GM23338 (cell line): ENCODE data around the gene TMEM63B. TPM values are rescaled to one million over a fixed set of nuclear protein-coding genes. Genes with fewer than 3 reads are reported as not detected.

ENCODE experiments used
- ATAC-seq: fragments of 200-7000 bp; cut with Tn5 transposase; 3 replicates; pipeline ENCODE4 v1.9.1; 2020
- DNase-seq: peaks from one replicate; pipeline ENCODE4 v3.0.0-alpha.2; 2015; ENCODE audit warnings: low spot score
- H2AFZ ChIP-seq: fragments of 200-600 bp; sonication (generic); 2 replicates; pipeline ENCODE4 v1.8.0; 2016; ENCODE audit warnings: antibody characterized with exemption, mild to moderate bottlenecking, moderate library complexity
- H3F3A ChIP-seq: fragments of 200-600 bp; sonication (generic); replicated peaks from 2 replicates; pipeline ENCODE4 v1.8.0; 2017; ENCODE audit warnings: antibody characterized with exemption, mixed run types, low read depth
- H3K27ac ChIP-seq: fragments of 200-600 bp; sonication (generic); 2 replicates; pipeline ENCODE4 v1.6.1; 2016; ENCODE audit warnings: low read depth
- H3K27me3 ChIP-seq: fragments of 200-600 bp; sonication (generic); 2 replicates; pipeline ENCODE4 v1.8.0; 2016; ENCODE audit warnings: mild to moderate bottlenecking, mixed run types, moderate library complexity; ENCODE audit not compliant: insufficient read depth
- H3K36me3 ChIP-seq: fragments of 200-600 bp; sonication (generic); 2 replicates; pipeline ENCODE4 v1.8.0; 2016; ENCODE audit warnings: mild to moderate bottlenecking; ENCODE audit not compliant: insufficient read depth
- H3K4me1 ChIP-seq: fragments of 200-600 bp; sonication (generic); 2 replicates; pipeline ENCODE4 v1.8.0; 2016; ENCODE audit warnings: mild to moderate bottlenecking, moderate library complexity; ENCODE audit not compliant: insufficient read depth
- H3K4me2 ChIP-seq: fragments of 200-600 bp; sonication (generic); 2 replicates; pipeline ENCODE4 v1.7.1; 2017; ENCODE audit warnings: mixed run types
- H3K4me3 ChIP-seq: fragments of 200-600 bp; sonication (generic); 2 replicates; pipeline ENCODE4 v1.6.1; 2016; ENCODE audit warnings: mixed run types
- H3K79me2 ChIP-seq: fragments of 200-600 bp; sonication (generic); replicated peaks from 2 replicates; pipeline ENCODE4 v1.8.0; 2017; ENCODE audit warnings: mild to moderate bottlenecking; ENCODE audit not compliant: insufficient read depth
- H3K9me2 ChIP-seq: fragments of 200-600 bp; sonication (generic); 2 replicates; pipeline ENCODE4 v1.8.0; 2017; ENCODE audit not compliant: insufficient read depth
- H4K20me1 ChIP-seq: fragments of 200-600 bp; sonication (generic); replicated peaks from 2 replicates; pipeline ENCODE4 v1.8.0; 2017; ENCODE audit warnings: mild to moderate bottlenecking; ENCODE audit not compliant: insufficient read depth
- H3K27ac Mint-ChIP-seq: 2 replicates; pipeline ENCODE4 v1.8.0; 2020; ENCODE audit warnings: inconsistent platforms, mild to moderate bottlenecking, moderate library complexity, mixed read lengths
- H3K27me3 Mint-ChIP-seq: 3 replicates; pipeline ENCODE4 v1.8.0; 2022; ENCODE audit warnings: low read depth, mild to moderate bottlenecking, moderate library complexity, mixed read lengths, inconsistent platforms; ENCODE audit not compliant: insufficient read depth, poor library complexity
- H3K36me3 Mint-ChIP-seq: 3 replicates; pipeline ENCODE4 v1.8.0; 2021; ENCODE audit warnings: low read depth, mild to moderate bottlenecking, inconsistent platforms, moderate library complexity, mixed read lengths
- H3K4me1 Mint-ChIP-seq: 3 replicates; pipeline ENCODE4 v1.8.0; 2020; ENCODE audit warnings: mild to moderate bottlenecking, inconsistent platforms, mixed read lengths
- H3K4me3 Mint-ChIP-seq: 3 replicates; pipeline ENCODE4 v1.8.0; 2021; ENCODE audit warnings: moderate library complexity, mild to moderate bottlenecking, inconsistent platforms, mixed read lengths
- H3K9me3 Mint-ChIP-seq: 3 replicates; pipeline ENCODE4 v1.8.0; 2020; ENCODE audit warnings: moderate library complexity, mild to moderate bottlenecking, inconsistent platforms, mixed read lengths
- CTCF ChIP-seq, 2 experiments: fragments of 200-600 bp in 1 of 2; sonication (generic) in 1 of 2; conservative IDR thresholded peaks; 2 replicates each; pipeline versions ENCODE4 v1.5.1 to v1.6.1; 2016 to 2017; ENCODE audit warnings: antibody characterized with exemption in 2 of 2, low read depth in 2 of 2, mild to moderate bottlenecking in 2 of 2, moderate library complexity in 1 of 2
- ETS1 ChIP-seq: IDR thresholded peaks from 2 replicates; pipeline ENCODE4 v1.6.1; 2016; ENCODE audit warnings: antibody characterized with exemption
- REST ChIP-seq: IDR thresholded peaks from one replicate; pipeline ENCODE4 v1.6.1; 2018; ENCODE audit warnings: antibody characterized with exemption; ENCODE audit not compliant: unreplicated experiment
- STAT1 ChIP-seq: IDR thresholded peaks from one replicate; pipeline ENCODE4 v1.6.1; 2016; ENCODE audit warnings: antibody characterized with exemption; ENCODE audit not compliant: unreplicated experiment
- polyA plus RNA-seq: library from polyadenylated mRNA; unstranded; fragments of >200 nt; fragmentation: Nextera tagmentation; extraction: Ambion mirVana; gene quantifications from 2 replicates; pipeline ENCODE4 v1.2.1, GENCODE V29; 2016
- total RNA-seq: library from RNA; depleted of rRNA; stranded (reverse); fragments of >200 nt; shearing (Covaris generic); gene quantifications from 2 replicates; pipeline ENCODE4 v1.2.3, GENCODE V29; 2014

TMEM63B gene
- total and polyA plus RNA-seq, 2 experiments from 2014 or later = 10.1 to 36.0 TPM

GRCh38 chr6:44126320-44127149, 819 bp upstream of the TMEM63B start:
- Mint-ChIP-seq H3K9me3 (no peaks in the 10 kb centered on the region), H3K27me3 (peaks cover 18% of the 10 kb centered on the region), H3K36me3 (peaks cover 9% of the 10 kb centered on the region; the same call in 2 of the 3 replicates), H3K4me3 (peak overlapping the region; percentile 94), H3K4me1 (peaks cover 49% of the 10 kb centered on the region), H3K27ac (peak overlapping the region; percentile 67)
- peaks cover 61% of the 10 kb centered on the region for H4K20me1 ChIP-seq
- H3K27me3 ChIP-seq = no peaks in the 10 kb centered on the region
- H3K27ac ChIP-seq = peak overlapping the region; percentile 79; the same call in 1 of the 2 replicates
- DNase-seq = peak; percentile 81
- ATAC-seq = peak; percentile 56
- TF ChIP-seq STAT1 (no peak), REST (no peak), ETS1 (no peak)
- peaks cover 46% of the 10 kb centered on the region for H3K4me1 ChIP-seq
- H3K79me2 ChIP-seq = peaks cover 72% of the 10 kb centered on the region
- H3K4me3 ChIP-seq = peak overlapping the region; percentile 91
- H3K9me2 ChIP-seq = no peaks in the 10 kb centered on the region
- no peak overlapping the region for H2AFZ ChIP-seq
- peak overlapping the region; percentile 95 for H3K4me2 ChIP-seq
- no peaks in the 10 kb centered on the region for H3K36me3 ChIP-seq
- 0 out of 2 replicates have a peak, but pooled peaks cover 5% of the 10 kb centered on the region for H3F3A ChIP-seq

GRCh38 chr6:44128020-44128917, 915 bp downstream of the TMEM63B start:
- no peaks in the 10 kb centered on the region for H3K27me3 ChIP-seq
- no peak overlapping the region for H3K27ac Mint-ChIP-seq
- H3F3A ChIP-seq = 0 out of 2 replicates have a peak, but pooled peaks cover 12% of the 10 kb centered on the region
- H3K36me3 Mint-ChIP-seq = peaks cover 9% of the 10 kb centered on the region
- peak overlapping the region; percentile 94 for H3K4me3 Mint-ChIP-seq
- H3K9me3 Mint-ChIP-seq = no peaks in the 10 kb centered on the region
- H3K27me3 Mint-ChIP-seq = peaks cover 22% of the 10 kb centered on the region
- peaks cover 62% of the 10 kb centered on the region for H3K79me2 ChIP-seq
- H3K9me2 ChIP-seq = no peaks in the 10 kb centered on the region
- H3K4me1 Mint-ChIP-seq = peaks cover 54% of the 10 kb centered on the region
- H2AFZ ChIP-seq = peak overlapping the region; percentile 84; the same call in 1 of the 2 replicates
- ATAC-seq (peak; percentile 66), DNase-seq (peak; percentile 66)
- peaks cover 44% of the 10 kb centered on the region for H4K20me1 ChIP-seq
- no peaks in the 10 kb centered on the region for H3K36me3 ChIP-seq
- peak overlapping the region; percentile 91 for H3K4me3 ChIP-seq
- peaks cover 48% of the 10 kb centered on the region for H3K4me1 ChIP-seq
- H3K27ac ChIP-seq = no peak overlapping the region
- peak overlapping the region; percentile 94 for H3K4me2 ChIP-seq
- TF ChIP-seq CTCF (conservative IDR thresholded peaks at IDR 0.05; ENCODE audit: low read depth in 2 of 2) = peak; percentile 18 to 22; a peak in 3 of 4 replicates
